Renal cortical epithelial cell (primary cell): Measurements from ENCODE around the gene BRD3. TPM values are rescaled to one million over a fixed set of nuclear protein-coding genes. Genes with fewer than 3 reads are reported as not detected.
A peak's percentile ranks its signal among the peaks of the same experiment; 100 is the strongest.
"Not testable (repeated sequence)": the region's sequence is repeated elsewhere in the genome, so short reads cannot be mapped to it uniquely, and the experiment has no call there.

Source experiments
- DNase-seq: peaks from one replicate; pipeline ENCODE4 v3.0.0-alpha.2; 2011; ENCODE audit warnings: low read depth
- total RNA-seq: library from RNA; depleted of rRNA; stranded (reverse); fragments of >200 nt; gene quantifications from 2 replicates; pipeline ENCODE4 v1.2.3, GENCODE V29; 2014

BRD3 gene
- 5.4 and 37.7 TPM in 2 replicates for total RNA-seq

DNA sequence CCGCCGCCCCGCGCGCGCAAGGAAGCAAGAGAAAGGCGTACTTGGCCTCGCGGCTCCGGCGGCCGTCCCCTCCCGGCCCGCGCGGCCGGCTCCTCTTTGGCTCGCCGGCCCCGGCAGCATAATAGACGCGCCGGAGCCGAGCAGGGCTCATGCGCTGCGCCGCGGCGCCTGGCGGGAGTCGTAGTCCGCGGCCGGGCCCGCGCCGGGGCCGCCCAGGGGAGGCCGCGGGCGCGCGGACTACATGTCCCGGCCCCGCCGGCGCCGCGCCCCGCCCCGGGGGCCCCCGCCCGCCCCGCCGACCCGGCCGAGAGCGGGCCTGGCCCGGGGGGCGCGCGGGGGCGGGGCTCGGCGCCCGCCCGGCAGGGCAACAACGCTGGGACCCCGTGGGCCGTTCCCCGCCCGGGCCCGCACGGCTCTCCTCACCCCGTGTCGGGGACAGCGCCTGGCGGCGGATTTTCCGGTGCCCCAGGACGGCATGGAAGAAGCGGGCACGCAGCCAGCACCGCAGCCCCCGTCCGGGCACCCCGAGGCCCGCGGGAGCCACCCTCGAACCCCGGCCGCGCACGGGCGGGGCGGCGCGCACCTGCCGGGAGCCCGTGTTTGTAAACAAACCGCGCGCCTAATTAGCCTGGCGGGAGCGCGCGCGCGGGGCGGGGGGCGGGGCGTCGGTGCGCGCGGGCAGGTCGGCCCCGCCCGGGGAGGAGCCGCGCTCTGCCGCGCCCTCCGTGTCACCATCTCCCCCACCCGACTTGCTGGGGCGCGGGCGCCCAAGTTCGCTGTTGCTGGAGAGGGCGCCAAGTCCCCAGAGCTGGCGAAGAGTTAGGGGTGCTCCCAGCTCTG, at the start of gene BRD3:
Gene BRD3, minus strand, starts transcription at position 123 of the 840 bp plus-strand sequence. CDS start 14,549 bp downstream, outside the sequence.
- DNase-seq: peak; percentile 65

DNA sequence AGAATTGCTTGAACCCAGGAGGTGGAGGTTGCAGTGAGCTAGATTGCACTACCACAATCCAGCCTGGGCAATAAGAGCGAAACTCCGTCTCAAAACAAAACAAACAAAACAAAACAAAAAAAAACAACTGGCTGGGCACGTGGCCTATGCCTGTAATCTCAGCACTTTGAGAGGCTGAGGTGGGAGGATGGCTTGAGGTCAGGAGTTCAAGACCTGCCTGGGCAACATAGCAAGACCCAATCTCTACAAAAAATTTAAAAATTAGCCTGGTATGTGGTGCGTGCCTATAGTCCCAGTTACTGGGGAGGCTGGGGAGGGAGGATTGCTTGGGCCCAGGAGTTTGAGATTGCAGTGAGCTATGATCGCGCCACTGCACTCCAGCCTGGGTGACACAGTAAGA, 44.7 kb upstream of the BRD3 start:
- no peak for DNase-seq

DNA sequence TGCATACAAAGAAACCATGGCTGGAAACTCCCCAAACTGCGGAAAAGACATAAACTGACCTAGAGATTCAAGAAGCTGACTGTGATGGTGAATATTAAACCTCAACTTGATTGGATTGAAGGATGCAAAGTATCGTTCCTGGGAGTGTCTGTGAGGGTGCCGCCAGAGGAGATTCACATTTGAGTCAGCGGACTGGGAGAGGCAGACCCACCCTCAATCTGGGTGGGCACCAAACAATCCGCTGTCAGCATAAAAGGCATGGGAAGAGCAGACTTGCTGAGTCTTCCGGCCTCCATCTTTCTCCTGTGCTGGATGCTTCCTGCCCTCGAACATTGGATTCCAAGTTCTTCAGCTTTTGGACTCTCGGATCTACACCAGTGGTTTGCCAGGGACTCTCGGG, 43.2 kb upstream of the BRD3 start:
- DNase-seq: no peak

DNA sequence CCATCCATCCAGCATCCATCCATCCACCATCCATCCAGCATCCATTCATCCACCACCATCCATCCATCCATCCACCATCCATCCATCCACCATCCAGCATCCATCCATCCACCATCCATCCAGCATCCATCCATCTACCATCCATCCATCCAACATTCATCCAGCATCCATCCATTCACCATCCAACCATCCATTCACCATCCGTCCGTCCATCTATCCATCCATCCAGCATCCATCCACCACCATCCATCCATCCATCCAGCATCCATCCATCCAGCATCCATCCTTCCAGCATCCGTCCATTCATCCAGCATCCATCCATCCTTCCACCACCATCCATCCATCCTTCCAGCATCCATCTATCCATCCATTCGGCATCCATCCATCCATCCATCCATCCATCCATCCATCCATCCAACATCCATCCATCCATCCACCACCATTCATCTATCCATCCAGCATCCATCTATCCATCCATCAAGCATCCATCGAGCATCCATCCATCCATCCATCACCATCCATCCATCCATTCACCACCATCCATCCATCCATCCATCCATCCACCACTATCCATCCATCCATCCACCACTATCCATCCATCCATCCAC, 35.7 kb upstream of the BRD3 start:
- DNase-seq: no peak

DNA sequence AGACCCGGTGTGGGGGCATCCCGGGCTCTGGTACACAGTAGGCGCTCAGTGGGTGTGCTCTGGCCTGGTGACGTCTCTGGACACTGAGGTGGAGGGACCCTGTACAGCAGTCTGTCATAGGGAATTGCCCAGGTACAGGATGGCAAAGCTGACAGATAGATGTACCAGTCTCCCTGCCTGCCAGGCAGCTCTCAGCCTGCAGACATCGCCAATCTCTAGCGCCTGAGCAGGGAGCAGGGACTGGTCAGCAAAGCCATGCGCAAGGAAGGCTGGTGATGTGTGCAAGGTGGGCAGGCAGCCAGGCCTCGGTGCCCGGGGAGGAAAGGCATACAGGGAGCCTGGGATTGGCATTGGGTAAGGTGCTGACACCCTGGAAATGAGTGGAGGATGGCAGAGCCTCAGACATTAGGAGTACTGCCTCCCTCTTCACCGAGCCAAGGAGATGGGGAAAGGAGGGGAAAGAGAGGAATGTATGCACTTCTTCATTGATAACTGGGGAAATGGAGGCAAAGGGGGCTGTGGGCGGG, 33.9 kb upstream of the BRD3 start:
- DNase-seq: no peak

DNA sequence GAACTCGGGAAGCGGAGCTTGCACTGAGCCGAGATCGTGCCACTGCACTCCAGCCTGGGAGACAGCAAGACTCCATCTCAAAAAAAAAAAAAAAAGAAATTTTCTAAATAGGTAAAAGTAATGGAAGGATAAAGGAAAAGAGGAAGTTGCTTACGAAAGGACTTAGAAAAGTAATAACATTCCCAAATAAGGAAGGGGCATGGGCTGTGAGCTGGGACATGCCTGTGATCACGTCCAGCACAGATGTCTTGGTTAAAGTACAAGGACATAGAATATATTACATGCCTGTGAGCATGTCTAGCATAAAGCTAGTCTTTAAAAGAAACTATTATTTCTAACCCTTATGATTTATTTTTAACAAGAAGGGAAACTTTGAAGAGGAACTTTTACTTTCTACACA, 33.3 kb upstream of the BRD3 start:
- DNase-seq: not testable (repeated sequence)

DNA sequence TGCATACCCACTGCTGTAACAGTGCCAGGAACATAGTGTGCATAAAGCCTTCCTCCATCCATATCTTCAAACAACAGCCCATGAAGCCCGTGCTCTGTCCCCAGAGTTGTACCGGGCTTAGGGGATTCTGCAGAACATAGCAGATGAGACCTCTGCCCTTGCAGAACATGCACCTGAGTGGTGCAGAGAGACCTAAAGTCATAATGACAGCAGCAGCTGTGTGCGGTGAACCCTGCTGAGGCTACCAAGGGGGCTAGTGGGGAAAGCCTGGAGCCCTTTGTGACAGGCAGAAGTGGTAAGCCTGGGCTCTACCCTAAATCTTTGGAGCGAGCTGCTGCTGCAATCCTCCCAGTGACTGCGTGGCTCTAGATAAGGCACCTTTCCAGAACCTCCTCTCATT, 32.2 kb upstream of the BRD3 start:
- no peak for DNase-seq

DNA sequence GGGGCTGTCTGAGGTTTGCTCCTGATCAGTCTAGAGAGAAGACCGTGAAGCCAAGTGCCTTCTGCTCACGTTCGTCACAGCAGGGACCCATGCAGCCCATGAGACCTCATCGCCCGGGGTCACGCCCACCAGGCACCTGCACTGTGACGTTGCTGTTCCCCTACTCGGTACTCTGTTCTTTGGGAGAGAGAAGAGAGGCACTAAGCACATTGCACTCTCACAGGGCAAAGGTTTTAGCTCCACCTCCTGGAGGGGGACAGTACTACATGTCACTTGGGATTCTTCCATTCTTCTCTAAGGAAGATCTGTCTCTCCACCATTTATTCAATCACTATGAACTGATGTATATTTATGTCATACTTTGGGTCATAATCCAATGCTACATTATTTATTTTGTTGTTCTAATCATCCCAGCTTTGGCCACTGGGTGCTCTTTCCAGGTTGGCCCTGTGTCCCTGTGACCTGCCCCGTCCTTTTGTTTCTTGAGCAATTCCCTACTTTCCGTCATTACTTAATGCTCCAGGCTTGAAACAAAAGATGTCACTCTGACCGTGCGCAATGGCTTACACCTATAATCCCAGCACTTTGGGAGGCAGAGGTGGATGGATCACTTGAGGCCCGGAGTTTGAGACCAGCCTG, 31.4 kb upstream of the BRD3 start:
- DNase-seq: peak; percentile 47

DNA sequence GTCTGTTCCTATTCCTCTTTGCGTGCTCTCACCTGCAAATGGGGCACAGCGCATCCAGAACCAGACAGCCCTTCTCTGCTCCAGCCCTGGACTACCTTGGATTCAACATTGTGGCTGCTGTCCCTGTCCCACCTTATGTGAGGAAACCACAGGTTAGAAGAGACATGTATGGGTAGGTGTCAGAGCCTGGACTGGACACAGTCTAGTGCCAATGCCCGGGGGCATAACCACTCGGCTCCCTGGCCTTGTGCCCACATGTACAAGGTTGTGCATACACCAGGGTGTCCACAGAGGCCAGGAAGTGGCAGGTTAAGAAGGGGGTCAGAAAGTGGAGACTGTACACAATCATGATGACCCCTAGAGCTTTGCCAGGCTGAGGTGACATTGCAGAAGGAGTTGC, 22.1 kb upstream of the BRD3 start:
- DNase-seq: no peak

DNA sequence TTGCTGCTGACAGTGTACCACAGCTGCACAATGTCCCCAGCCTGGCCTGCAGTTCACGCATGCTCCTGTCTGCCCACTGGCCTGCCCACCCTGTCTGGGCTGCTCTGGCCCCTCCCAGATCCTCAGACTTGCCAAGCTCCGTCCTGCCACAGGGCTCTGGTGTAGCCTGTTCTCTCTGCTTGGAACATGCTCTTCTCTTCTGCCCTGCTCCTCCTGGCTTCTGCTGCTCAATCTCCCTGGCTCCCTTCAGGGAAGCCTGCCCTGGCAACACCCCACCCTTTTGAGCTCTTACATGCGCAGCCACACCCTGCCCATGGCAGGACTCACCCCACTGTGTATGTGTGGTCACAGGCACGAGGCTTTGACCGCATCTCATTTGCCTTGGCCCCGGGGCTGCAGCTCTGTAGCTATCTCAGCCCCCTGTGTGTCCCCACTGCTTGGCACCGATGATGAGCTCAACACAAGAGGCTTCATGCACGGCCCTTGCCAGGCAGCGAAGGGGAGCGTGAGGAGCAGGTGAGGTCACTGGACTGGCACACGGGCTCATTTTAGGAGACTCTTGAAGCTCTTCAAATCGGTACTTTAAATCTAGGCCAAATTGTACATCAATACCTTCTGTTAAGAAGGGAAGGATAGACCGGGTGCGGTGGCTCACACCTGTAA, 20.4 kb upstream of the BRD3 start:
- no peak for DNase-seq

DNA sequence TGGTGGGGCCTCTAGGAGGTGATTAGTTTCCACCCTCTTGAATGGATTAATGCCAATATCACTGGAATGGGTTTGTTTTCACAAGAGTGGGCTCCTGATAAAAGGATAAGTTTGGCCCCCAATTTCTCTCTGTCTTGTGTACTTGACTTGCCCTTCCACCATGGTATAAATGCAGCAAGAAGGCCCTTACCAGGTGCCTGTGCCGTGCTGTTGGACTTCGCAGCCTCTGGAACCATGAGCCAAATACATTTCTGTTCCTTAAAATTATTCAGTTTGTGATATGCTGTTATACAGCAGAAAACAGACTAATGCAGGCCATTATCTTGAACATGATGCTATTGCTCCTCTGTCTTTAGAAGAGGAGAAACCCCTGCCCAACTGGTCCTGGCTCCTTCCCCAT, 17.8 kb upstream of the BRD3 start:
- no peak for DNase-seq

DNA sequence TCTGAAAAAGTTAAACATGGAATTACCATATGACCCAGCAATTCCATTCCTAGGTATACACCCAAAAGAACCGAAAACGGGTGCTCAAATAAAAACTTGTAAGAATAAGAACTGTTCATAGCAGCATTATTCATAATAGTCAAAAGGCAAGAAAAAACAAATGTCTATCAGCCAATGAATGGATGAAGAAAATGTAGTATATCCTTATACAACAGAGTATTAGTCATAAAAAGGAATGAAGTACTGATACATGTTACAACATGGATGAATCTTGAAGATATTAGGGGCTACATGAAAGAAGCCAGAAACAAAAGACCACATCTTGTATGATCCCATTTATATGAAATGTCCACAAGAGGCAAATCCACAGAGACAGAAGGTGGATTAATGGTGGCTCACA, 15.6 kb upstream of the BRD3 start:
- DNase-seq: no peak

DNA sequence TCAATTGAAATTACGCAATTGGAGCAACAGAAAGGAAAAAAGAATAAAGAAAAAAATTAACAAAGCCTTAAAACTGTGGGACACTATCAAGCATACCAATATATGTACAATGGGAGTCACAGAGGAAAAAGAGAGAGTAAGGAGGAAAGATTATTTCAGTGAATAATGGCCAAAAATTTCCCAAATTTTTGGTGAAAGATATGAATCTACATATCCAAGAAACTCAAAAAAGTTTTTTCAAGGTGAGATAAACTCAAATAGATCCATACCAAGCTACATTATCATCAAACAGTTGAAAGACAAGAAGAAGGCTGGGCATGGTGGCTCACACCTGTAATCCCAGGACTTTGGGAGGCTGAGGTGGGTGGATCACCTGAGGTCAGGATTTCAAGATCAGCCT, 8.8 kb upstream of the BRD3 start:
- no peak for DNase-seq

DNA sequence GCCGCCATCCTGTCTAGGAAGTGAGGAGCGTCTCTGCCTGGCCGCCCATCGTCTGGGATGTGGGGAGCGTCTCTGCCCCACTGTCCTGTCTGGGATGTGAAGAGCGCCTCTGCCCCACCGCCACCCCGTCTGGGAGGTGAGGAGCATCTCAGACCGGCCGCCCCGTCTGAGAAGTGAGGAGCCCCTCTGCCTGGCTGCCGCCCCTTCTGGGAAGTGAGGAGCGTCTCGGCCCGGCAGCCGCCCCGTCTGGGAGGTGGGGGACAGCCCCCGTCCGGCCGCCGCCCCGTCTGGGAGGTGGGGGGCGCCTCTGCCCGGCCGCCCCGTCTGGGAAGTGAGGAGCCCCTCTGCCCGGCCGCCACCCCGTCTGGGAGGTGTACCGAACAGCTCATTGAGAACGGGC, 7.9 kb upstream of the BRD3 start:
- DNase-seq: not testable (repeated sequence)

DNA sequence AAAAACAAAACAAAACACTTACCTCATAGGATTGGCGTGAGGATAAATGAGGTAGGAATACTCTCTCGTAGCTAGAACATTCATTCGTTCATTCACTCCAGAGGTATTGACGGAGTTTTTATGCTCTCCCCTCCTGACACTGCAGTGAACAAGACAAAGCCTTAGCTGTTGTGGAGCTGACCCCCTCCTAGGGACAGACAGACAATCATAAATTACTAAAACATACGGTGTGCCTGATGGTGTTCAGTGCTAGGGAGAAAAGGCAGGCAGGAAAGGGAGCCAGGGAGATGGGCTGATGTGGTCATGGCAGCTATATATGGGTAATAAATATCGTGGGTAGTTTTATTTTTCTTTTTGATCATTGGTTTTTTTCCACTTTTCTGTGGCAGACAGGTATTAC, 5.7 kb upstream of the BRD3 start:
- no peak for DNase-seq

DNA sequence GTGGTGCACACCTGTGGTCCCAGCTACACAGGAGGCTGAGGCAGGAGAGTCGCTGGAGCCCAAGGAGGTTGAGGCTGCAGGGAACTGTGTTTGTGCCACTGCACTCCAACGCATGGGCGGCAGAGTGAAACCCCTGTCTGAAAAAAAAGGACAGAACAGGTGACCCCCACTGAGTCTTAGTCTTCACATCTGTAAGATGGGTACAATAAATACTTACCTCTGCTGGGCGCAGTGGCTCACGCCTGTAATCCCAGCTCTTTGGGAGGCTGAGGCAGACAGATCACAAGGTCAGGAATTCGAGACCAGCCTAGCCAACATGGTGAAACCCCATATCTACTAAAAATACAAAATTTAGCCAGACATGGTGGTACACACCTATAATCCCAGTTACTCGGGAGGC, 4.9 kb upstream of the BRD3 start:
- DNase-seq: not testable (repeated sequence)

DNA sequence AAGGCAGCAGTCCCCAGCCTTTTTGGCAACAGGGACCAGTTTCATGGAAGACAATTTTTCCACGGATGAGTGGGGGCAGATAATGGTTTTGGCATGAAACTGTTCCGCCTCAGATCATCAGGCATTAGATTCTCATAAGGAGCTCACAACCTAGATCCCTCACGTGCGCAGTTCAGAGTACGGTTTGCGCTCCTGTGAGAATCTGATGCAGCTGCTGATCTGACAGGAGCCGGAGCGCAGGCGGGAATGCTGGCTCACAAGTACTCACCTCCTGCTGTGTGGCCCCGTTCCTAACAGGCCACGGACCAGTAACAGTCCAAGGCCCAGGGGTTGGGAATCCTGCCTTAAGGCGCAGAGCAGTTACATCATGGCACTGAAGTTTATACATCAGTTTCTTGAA, 3.3 kb upstream of the BRD3 start:
- no peak for DNase-seq

DNA sequence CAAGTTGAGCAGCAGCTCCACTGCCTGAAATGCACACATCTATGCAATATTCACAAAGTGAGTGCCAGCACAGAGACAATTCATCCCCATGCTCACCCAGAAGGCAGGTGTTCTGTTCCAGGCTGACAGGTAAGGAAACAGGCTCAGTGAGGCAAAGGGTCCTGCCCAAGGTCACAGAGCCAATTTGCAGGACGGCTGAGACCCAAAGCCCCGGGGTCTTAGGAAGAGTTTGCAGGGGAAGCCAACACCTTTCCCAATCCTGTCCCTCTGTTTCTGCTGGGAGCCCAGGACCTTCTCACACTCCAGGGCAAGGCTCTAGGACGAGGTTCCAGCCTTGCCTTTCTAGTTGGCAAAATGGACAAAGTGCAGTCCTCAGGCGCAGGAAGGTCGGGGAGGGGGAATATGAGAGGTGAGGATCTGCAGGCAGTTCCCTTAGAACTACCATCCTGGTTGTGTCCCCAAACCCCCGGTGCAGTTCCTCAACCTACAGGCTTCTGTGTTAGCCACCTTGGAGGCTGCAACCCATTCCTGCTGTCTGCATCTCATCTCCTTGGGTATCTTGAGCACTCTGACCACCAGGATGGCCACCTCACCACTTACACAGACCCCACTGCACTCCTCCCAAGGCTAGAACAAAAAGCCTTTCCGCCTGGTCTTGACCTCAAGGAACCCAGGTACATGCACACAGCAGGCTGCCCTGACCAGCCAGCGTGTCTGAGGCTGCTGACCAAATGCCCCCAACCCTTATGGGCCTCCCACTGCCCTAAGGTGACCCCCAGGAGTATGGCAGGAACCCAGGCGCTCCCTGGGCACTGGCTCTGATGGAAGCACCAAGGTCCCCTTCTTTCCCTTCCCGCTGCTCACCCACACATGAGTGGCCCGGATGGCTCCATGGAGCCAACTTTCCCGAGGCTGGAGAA, 1.9 kb upstream of the BRD3 start:
- DNase-seq: no peak

DNA sequence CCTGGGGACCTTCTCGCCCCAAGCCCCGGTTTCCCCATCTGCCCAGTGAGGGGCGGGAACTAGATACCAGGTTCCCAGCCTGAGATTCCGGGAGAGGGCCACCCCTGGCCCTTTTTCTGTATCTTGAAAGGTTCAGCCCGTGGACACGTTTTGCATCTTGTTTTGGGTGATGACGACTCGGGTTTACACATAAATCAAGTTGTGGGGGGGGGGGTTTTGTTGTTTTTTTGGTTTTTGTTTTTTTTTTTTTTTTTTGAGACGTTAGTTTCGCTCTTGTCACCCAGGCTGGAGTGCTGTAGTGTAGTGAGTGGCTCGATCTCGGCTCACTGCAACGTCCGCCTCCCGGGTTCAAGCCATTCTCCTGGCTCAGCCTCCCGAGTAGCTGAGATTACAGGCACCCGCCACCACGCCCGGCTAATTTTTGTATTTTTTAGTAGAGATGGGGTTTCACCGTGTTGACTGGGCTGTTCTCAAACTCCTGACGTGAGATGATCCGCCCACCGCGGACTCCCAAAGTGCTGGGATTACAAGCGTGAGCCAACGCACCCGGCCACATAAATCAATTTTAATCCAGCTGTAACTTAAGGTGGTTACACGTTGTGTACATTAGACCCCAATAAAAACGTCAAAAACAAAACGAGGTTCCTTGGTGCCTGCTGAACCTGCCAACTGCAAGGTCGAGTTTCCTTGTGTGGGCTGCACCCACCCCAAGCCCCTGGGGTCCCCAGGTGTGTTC, 1.1 kb upstream of the BRD3 start:
- no peak for DNase-seq
